HCT116 (cell line): Measurements from ENCODE around the gene ANAPC1. TPM values are rescaled to one million over a fixed set of nuclear protein-coding genes. Genes with fewer than 3 reads are reported as not detected.
A peak's percentile ranks its signal among the peaks of the same experiment; 100 is the strongest.

ENCODE experiments used
- ATAC-seq: fragments of 200-7000 bp; cut with Tn5 transposase; 2 replicates; pipeline ENCODE4 v1.9.1; 2020; ENCODE audit warnings: mild to moderate bottlenecking, moderate library complexity
- BruUV-seq: library from RNA; stranded (reverse); fragments of 400-500 nt; replicated peaks from 2 replicates; lab custom pipeline; 2021; lab: Mats Ljungman, UMichigan
- CTCF ChIA-PET: fragments of 300-600 bp; sonication (Branson Sonifier 250); formaldehyde crosslinking; loops from one replicate; lab custom pipeline; 2021; ENCODE audit warnings: antibody characterized with exemption; lab: Charles Lee
- POLR2A ChIA-PET: fragments of 300-600, 350-600 bp; sonication (Branson Sonifier 250); formaldehyde crosslinking; loops from one replicate; lab custom pipeline; 2021; ENCODE audit warnings: antibody characterized with exemption; lab: Charles Lee
- RAD21 ChIA-PET, 2 experiments: fragments of 300-600 bp; sonication (Branson Sonifier 250); formaldehyde crosslinking; loops; one replicate each; lab custom pipeline; 2023; ENCODE audit warnings: low total read pairs in 2 of 2; ENCODE audit not compliant: uncharacterized antibody in 2 of 2, unreplicated experiment in 2 of 2, low non-redundant PET in 1 of 2; lab: Charles Lee
- DNase-seq: peaks from one replicate; pipeline ENCODE4 v3.0.0-alpha.2; 2010; ENCODE audit warnings: low read depth, low spot score
- H2AFZ ChIP-seq: fragments of 200-600 bp; shearing (Covaris generic), sonication (generic); 2 replicates; pipeline ENCODE4 v1.6.1; 2017; ENCODE audit warnings: low read depth, mixed run types, mixed read lengths, antibody characterized with exemption, low read length; ENCODE audit not compliant: poor library complexity, severe bottlenecking
- H3K27ac ChIP-seq: 2 replicates; pipeline ENCODE4 v1.5.1; 2012; ENCODE audit warnings: low read depth, low read length
- H3K27me3 ChIP-seq: fragments of 200-600 bp; sonication (generic); 2 replicates; pipeline ENCODE4 v1.6.1; 2016; ENCODE audit warnings: mixed run types, low read length, mixed read lengths; ENCODE audit not compliant: insufficient read depth
- H3K36me3 ChIP-seq, 2 experiments: fragments of 200-500 bp in 1 of 2; fragments of 200-600 bp in 1 of 2; sonication (Bioruptor generic) in 1 of 2; sonication (generic) in 1 of 2; 2 replicates each; pipeline versions ENCODE4 v1.5.1 to v1.6.1; 2014 to 2016; ENCODE audit warnings: low read length in 2 of 2, inconsistent platforms in 1 of 2, mixed read lengths in 1 of 2, mixed run types in 1 of 2; ENCODE audit not compliant: insufficient read depth in 2 of 2, control insufficient read depth in 1 of 2
- H3K4me1 ChIP-seq, 2 experiments: fragments of 200-600 bp in 1 of 2; sonication (generic) in 1 of 2; 2 replicates each; pipeline versions ENCODE4 v1.5.1 to v1.6.1; 2012 to 2017; ENCODE audit warnings: low read length in 2 of 2, inconsistent platforms in 1 of 2, mild to moderate bottlenecking in 1 of 2, mixed read lengths in 1 of 2, mixed run types in 1 of 2, moderate library complexity in 1 of 2; ENCODE audit not compliant: insufficient read depth in 2 of 2, control insufficient read depth in 1 of 2
- H3K4me2 ChIP-seq: fragments of 200-600 bp; sonication (generic); 2 replicates; pipeline ENCODE4 v1.6.1; 2017; ENCODE audit warnings: mixed run types, low read length, mixed read lengths
- H3K4me3 ChIP-seq, 2 experiments: fragments of 200-600 bp in 1 of 2; sonication (generic) in 1 of 2; replicated peaks in 1 of 2; 2 replicates each; pipeline ENCODE4 v1.5.1; 2011 to 2016; ENCODE audit warnings: low read length in 2 of 2, control low read depth in 1 of 2, low read depth in 1 of 2, mild to moderate bottlenecking in 1 of 2, mixed read lengths in 1 of 2, mixed run types in 1 of 2
- H3K79me2 ChIP-seq: fragments of 200-600 bp; sonication (generic); 2 replicates; pipeline ENCODE4 v1.6.1; 2017; ENCODE audit warnings: mild to moderate bottlenecking, mixed run types, low read length, moderate library complexity, mixed read lengths; ENCODE audit not compliant: insufficient read depth
- H3K9ac ChIP-seq: fragments of 200-600 bp; sonication (generic); 2 replicates; pipeline ENCODE4 v1.6.1; 2016; ENCODE audit warnings: low read length, mixed read lengths
- H3K9me2 ChIP-seq: fragments of 200-600 bp; sonication (generic), shearing (Covaris generic); 2 replicates; pipeline ENCODE4 v1.6.1; 2017; ENCODE audit warnings: mixed run types, mild to moderate bottlenecking, moderate library complexity; ENCODE audit not compliant: insufficient read depth
- H3K9me3 ChIP-seq, 2 experiments: fragments of 200-500 bp in 1 of 2; fragments of 200-600 bp in 1 of 2; sonication (Bioruptor generic) in 1 of 2; sonication (generic) in 1 of 2; 2 replicates each; pipeline ENCODE4 v1.6.1; 2014 to 2017; ENCODE audit warnings: low read length in 2 of 2, mixed read lengths in 2 of 2, inconsistent platforms in 1 of 2, low read depth in 1 of 2, mild to moderate bottlenecking in 1 of 2, mixed run types in 1 of 2, moderate library complexity in 1 of 2; ENCODE audit not compliant: control insufficient read depth in 1 of 2, insufficient read depth in 1 of 2
- H4K20me1 ChIP-seq: fragments of 200-600 bp; sonication (generic), shearing (Covaris generic); 2 replicates; pipeline ENCODE4 v1.6.1; 2017; ENCODE audit warnings: mixed run types, mild to moderate bottlenecking, moderate library complexity; ENCODE audit not compliant: insufficient read depth
- ATF3 ChIP-seq: IDR thresholded peaks from 2 replicates; pipeline ENCODE4 v1.6.1; 2012
- CBX3 ChIP-seq: IDR thresholded peaks from 2 replicates; pipeline ENCODE4 v1.6.1; 2012; ENCODE audit warnings: low read depth
- CTCF ChIP-seq, 3 experiments: fragments of 200-600 bp in 1 of 3; sonication (generic) in 1 of 3; IDR thresholded peaks in 2 of 3; conservative IDR thresholded peaks in 1 of 3; 2 replicates each; pipeline ENCODE4 v1.5.1; 2012 to 2017; ENCODE audit warnings: low read depth in 2 of 3, low read length in 2 of 3, antibody characterized with exemption in 1 of 3, borderline replicate concordance in 1 of 3, control low read depth in 1 of 3, mild to moderate bottlenecking in 1 of 3, mixed read lengths in 1 of 3, mixed run types in 1 of 3, moderate library complexity in 1 of 3; ENCODE audit not compliant: insufficient read depth in 1 of 3
- EGR1 ChIP-seq: IDR thresholded peaks from 2 replicates; pipeline ENCODE4 v1.6.1; 2012; ENCODE audit warnings: low read depth
- EZH2 ChIP-seq: fragments of 200-600 bp; sonication (generic); IDR thresholded peaks from 2 replicates; pipeline ENCODE4 v1.6.1; 2017; ENCODE audit warnings: antibody characterized with exemption, mixed run types
- FOSL1 ChIP-seq: IDR thresholded peaks from 2 replicates; pipeline ENCODE4 v1.6.1; 2012; ENCODE audit warnings: low read depth
- JUND ChIP-seq: IDR thresholded peaks from 2 replicates; pipeline ENCODE4 v1.6.1; 2012
- MAX ChIP-seq: IDR thresholded peaks from 2 replicates; pipeline ENCODE4 v1.6.1; 2012
- POLR2A ChIP-seq: IDR thresholded peaks from 2 replicates; pipeline ENCODE4 v1.7.0; 2011; ENCODE audit warnings: borderline replicate concordance; ENCODE audit not compliant: insufficient read depth, insufficient read length; ENCODE audit errors: extremely low read depth
- POLR2AphosphoS5 ChIP-seq: IDR thresholded peaks from 2 replicates; pipeline ENCODE4 v1.6.1; 2011; ENCODE audit warnings: mild to moderate bottlenecking, low read depth, low read length, moderate library complexity
- REST ChIP-seq: IDR thresholded peaks from 2 replicates; pipeline ENCODE4 v1.6.1; 2012; ENCODE audit warnings: low read depth
- SIN3A ChIP-seq: IDR thresholded peaks from 2 replicates; pipeline ENCODE4 v1.6.1; 2012; ENCODE audit warnings: low read depth
- SP1 ChIP-seq: IDR thresholded peaks from 2 replicates; pipeline ENCODE4 v1.6.1; 2012; ENCODE audit warnings: low read depth
- TCF7L2 ChIP-seq: IDR thresholded peaks from 2 replicates; pipeline ENCODE4 v1.7.0; 2011; ENCODE audit warnings: borderline replicate concordance, inconsistent platforms; ENCODE audit not compliant: insufficient read depth, insufficient read length; ENCODE audit errors: extremely low read depth
- YY1 ChIP-seq: IDR thresholded peaks from 2 replicates; pipeline ENCODE4 v1.6.1; 2011; ENCODE audit warnings: low read length, low read depth, moderate library complexity, mild to moderate bottlenecking; ENCODE audit not compliant: insufficient replicate concordance; ENCODE audit errors: extremely low read depth
- ZNF274 ChIP-seq: fragments of 200-500 bp; sonication (Bioruptor generic); IDR thresholded peaks from 2 replicates; pipeline ENCODE4 v1.6.1; 2014; ENCODE audit warnings: mild to moderate bottlenecking, low read depth, low read length, inconsistent platforms
- intact Hi-C: fragments of 100-400 bp; cut with micrococcal nuclease; formaldehyde crosslinking; loops from 2 replicates; pipeline ENCODE4 v1.10.0; 2022
- total RNA-seq: library from RNA; stranded (reverse); gene quantifications from one replicate; pipeline ENCODE4 v1.2.1, GENCODE V29; 2021; ENCODE audit not compliant: unreplicated experiment

ANAPC1 gene
- total RNA-seq, 1 experiment from 2014 or later, result 76.5 TPM

- no peak for TF ChIP-seq REST
- no peak for TF ChIP-seq EGR1
- TF ChIP-seq EZH2, result no peak
- TF ChIP-seq ZNF274, result no peak
- no peak for TF ChIP-seq ATF3
- no peak for TF ChIP-seq POLR2AphosphoS5
- TF ChIP-seq CBX3, result no peak
These were observed 12.0 kb upstream of the ANAPC1 start (continued) for GRCh38 chr2:111896024-111896423.

GRCh38 chr2:111884592-111884964 lies 585 bp upstream of the ANAPC1 start:
- ATAC-seq, result peak; percentile 34
- TF ChIP-seq POLR2A (no peak), REST (no peak), EZH2 (no peak), SIN3A (no peak), SP1 (no peak), CTCF (IDR thresholded peaks at IDR 0.05 in 2 of 3, conservative IDR thresholded peaks at IDR 0.05 in 1 of 3; ENCODE audit: borderline replicate concordance in 1 of 3, insufficient read depth in 1 of 3, low read depth in 2 of 3, low read length in 2 of 3) (no peak), MAX (no peak), JUND (no peak), CBX3 (no peak), YY1 (no peak), TCF7L2 (no peak), FOSL1 (no peak)

More at GRCh38 chr2:111884592-111884964, 585 bp upstream of the ANAPC1 start:
- peaks cover 36% of the 10 kb centered on the region for H3K79me2 ChIP-seq
- ChIA-PET RAD21 (interaction anchor here in 1 of 2 experiments (0.9 kb wide), 1 partner anchor 698 kb away, joined by 3 read pairs; no protein-coding TSS in a partner anchor), CTCF (no interaction called here), POLR2A (interaction anchor here (0.6 to 0.7 kb wide), 2 partner anchors 137 to 168 kb away, joined by 3 read pairs; no protein-coding TSS in a partner anchor)
- H3K36me3 ChIP-seq, result peaks cover 0 to 3% of the 10 kb centered on the region in 2 experiments; a peak in 1 of 4 replicates
- H3K9ac ChIP-seq, result peak overlapping the region; percentile 96
- intact Hi-C loops, result loop anchor here (10.0 kb wide), 1 partner anchor 390 kb away; the partner anchor contains the start of gene ZC3H6
- H3K27ac ChIP-seq, result peak overlapping the region; percentile 97
- H3K9me2 ChIP-seq, result no peaks in the 10 kb centered on the region
- H3K27me3 ChIP-seq, result no peaks in the 10 kb centered on the region
- DNase-seq, result no peak
- no TSS peak for BruUV-seq
- peak overlapping the region; percentile 96 to 99 for H3K4me3 ChIP-seq
- H4K20me1 ChIP-seq, result no peaks in the 10 kb centered on the region
- no peaks in the 10 kb centered on the region for H3K9me3 ChIP-seq
- H3K4me2 ChIP-seq, result peak overlapping the region; percentile 88
- peak overlapping the region; percentile 55 for H2AFZ ChIP-seq
- H3K4me1 ChIP-seq, result peaks cover 0 to 5% of the 10 kb centered on the region in 2 experiments; a peak in 1 of 4 replicates
